Measurements from ENCODE around the gene FUT2. TPM values are rescaled to one million over a fixed set of nuclear protein-coding genes. Genes with fewer than 3 reads are reported as not detected.

Gene FUT2
- polyA plus RNA-seq, 1 donor (not counting 4 experiments of a cell fraction or from before 2014, with no cell fraction given): 2.3 TPM

DNA sequence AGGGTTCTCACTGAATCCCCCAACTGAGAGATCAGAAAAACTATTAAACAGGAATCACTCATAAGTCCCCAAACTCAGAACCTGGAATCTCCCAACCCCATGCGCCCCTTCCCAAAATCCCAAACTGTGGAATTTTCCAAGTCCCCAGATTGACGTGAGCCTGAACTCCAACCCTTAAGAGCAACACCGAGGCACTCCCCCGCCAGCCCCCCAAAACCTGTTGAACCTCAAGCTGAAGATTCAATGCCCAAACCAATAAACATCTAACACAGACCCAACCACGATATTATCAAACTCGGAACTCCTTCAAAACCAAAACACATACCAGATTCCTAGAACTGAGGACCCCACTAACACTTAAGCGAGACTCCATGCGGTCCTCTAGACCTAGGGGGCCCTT is 50.3 kb downstream of the FUT2 start:
- H3K27ac ChIP-seq (ENCODE audit: control insufficient read depth, insufficient read depth, low read length): no peak overlapping the region
- TF ChIP-seq, protein P1, sequence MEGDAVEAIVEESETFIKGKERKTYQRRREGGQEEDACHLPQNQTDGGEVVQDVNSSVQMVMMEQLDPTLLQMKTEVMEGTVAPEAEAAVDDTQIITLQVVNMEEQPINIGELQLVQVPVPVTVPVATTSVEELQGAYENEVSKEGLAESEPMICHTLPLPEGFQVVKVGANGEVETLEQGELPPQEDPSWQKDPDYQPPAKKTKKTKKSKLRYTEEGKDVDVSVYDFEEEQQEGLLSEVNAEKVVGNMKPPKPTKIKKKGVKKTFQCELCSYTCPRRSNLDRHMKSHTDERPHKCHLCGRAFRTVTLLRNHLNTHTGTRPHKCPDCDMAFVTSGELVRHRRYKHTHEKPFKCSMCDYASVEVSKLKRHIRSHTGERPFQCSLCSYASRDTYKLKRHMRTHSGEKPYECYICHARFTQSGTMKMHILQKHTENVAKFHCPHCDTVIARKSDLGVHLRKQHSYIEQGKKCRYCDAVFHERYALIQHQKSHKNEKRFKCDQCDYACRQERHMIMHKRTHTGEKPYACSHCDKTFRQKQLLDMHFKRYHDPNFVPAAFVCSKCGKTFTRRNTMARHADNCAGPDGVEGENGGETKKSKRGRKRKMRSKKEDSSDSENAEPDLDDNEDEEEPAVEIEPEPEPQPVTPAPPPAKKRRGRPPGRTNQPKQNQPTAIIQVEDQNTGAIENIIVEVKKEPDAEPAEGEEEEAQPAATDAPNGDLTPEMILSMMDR (optimal IDR thresholded peaks at IDR 0.05 in 1 of 3, IDR thresholded peaks at IDR 0.05 in 1 of 3, conservative IDR thresholded peaks at IDR 0.05 in 1 of 3; ENCODE audit: extremely low read depth in 1 of 3, insufficient read depth in 2 of 3, low read length in 3 of 3): no peak
- no peak for TF ChIP-seq EZH2 (IDR thresholded peaks at IDR 0.05; ENCODE audit: low read length)
- FAIRE-seq (no peak), DNase-seq (ENCODE audit: low read depth, low spot score) (no peak)
- peaks cover 2% of the 10 kb centered on the region for H3K9me1 ChIP-seq (ENCODE audit: control insufficient read depth, extremely low read depth, insufficient read depth, low read length)
- no peak overlapping the region for H3K4me3 ChIP-seq (ENCODE audit: control insufficient read depth in 2 of 3, extremely low read depth in 1 of 3, insufficient read depth in 2 of 3, low read depth in 1 of 3, low read length in 3 of 3)
- no peak overlapping the region for H2AFZ ChIP-seq (ENCODE audit: control insufficient read depth, low read length)
- peaks cover 13 to 18% of the 10 kb centered on the region in 2 experiments for H3K36me3 ChIP-seq (ENCODE audit: control insufficient read depth in 2 of 2, extremely low read depth in 1 of 2, insufficient read depth in 2 of 2, low read length in 2 of 2)
- no peaks in the 10 kb centered on the region for H4K20me1 ChIP-seq (ENCODE audit: control insufficient read depth, extremely low read depth, insufficient read depth, low read length)
- dilution Hi-C loops (cut with MboI; ENCODE audit: extremely low pct_ligation_motif_present, low sequenced_read_pairs): no loop called here
- no peak overlapping the region for H3K4me2 ChIP-seq (ENCODE audit: control insufficient read depth, extremely low read depth, insufficient read depth, low read depth, low read length)
- peaks cover 17% of the 10 kb centered on the region for H3K79me2 ChIP-seq (ENCODE audit: control insufficient read depth, insufficient read depth, low read length)
- no peaks in the 10 kb centered on the region for H3K9me3 ChIP-seq (ENCODE audit: control insufficient read depth, low read depth, low read length)
- peaks cover 4% of the 10 kb centered on the region for H3K4me1 ChIP-seq (ENCODE audit: control insufficient read depth, extremely low read depth, insufficient read depth, low read length)
- H3K27me3 ChIP-seq (ENCODE audit: control insufficient read depth, extremely low read depth, insufficient read depth, low read length): no peaks in the 10 kb centered on the region
- H3K9ac ChIP-seq (ENCODE audit: control insufficient read depth, extremely low read depth, insufficient read depth, low read length): no peak overlapping the region

DNA sequence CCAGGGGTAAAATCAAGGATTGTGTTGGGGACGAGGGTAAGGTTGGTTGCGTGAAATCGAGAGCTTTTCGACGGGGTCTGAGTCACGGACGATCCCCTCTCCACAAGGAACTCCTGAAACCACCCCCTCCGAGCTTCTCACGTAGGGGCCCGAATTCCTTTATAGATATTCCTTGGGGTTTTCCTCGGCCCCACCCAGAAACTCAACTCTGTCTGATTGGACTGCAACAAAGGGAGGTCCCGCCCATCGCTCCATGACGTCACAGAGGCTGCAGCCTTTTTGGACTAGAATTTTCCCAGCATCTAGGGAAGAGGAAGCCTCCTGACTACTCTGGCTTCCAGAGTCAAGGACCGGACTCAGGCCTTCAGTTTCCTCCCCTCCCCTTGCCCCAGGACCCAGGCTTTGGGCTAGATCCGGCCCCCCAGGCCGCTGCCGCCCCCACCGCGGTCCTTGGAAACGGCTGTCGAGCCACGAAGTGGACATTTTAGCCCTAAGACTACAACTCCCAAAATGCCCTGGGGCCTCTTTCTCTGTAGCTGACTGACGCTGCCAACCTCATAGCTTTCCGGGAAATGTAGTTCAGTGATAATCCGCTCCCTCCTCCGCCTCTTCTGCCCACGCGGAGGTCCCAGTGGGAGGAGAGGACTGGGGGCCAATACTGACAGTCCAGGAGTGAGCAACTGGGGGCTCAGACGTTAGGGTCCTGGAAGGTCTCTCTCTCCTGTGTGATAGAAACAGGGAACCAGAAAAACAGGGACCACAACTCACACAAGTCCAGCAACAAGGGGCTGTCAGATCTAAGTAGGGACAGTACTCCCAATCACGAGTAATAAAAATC is 51.2 kb downstream of the FUT2 start, which contains the start of gene IZUMO1:
Gene IZUMO1 (minus strand): TSS at position 172 of the 838 bp plus-strand sequence. CDS start 1,050 bp downstream, outside the sequence.
- Histone ChIP-seq H3K4me1 (ENCODE audit: control insufficient read depth, extremely low read depth, insufficient read depth, low read length) (no peaks in the 10 kb centered on the region), H3K9ac (ENCODE audit: control insufficient read depth, extremely low read depth, insufficient read depth, low read length) (no peak within 1 kb of the TSS), H3K27ac (ENCODE audit: control insufficient read depth, insufficient read depth, low read length) (no peak within 1 kb of the TSS), H3K9me3 (ENCODE audit: control insufficient read depth, low read depth, low read length) (no peaks in the 10 kb centered on the region), H3K4me2 (ENCODE audit: control insufficient read depth, extremely low read depth, insufficient read depth, low read depth, low read length) (no peak within 1 kb of the TSS), H3K9me1 (ENCODE audit: control insufficient read depth, extremely low read depth, insufficient read depth, low read length) (peaks cover 4% of the 10 kb centered on the region), H3K36me3 (ENCODE audit: control insufficient read depth in 2 of 2, extremely low read depth in 1 of 2, insufficient read depth in 2 of 2, low read length in 2 of 2) (peaks cover 13 to 19% of the 10 kb centered on the region in 2 experiments), H3K4me3 (ENCODE audit: control insufficient read depth in 2 of 3, extremely low read depth in 1 of 3, insufficient read depth in 2 of 3, low read depth in 1 of 3, low read length in 3 of 3) (no peak within 1 kb of the TSS), H3K27me3 (ENCODE audit: control insufficient read depth, extremely low read depth, insufficient read depth, low read length) (no peaks in the 10 kb centered on the region), H3K79me2 (ENCODE audit: control insufficient read depth, insufficient read depth, low read length) (peaks cover 21% of the 10 kb centered on the region), H4K20me1 (ENCODE audit: control insufficient read depth, extremely low read depth, insufficient read depth, low read length) (no peaks in the 10 kb centered on the region), H2AFZ (ENCODE audit: control insufficient read depth, low read length) (no peak within 1 kb of the TSS)
- FAIRE-seq (no peak), DNase-seq (ENCODE audit: low read depth, low spot score) (no peak)
- dilution Hi-C loops (cut with MboI; ENCODE audit: extremely low pct_ligation_motif_present, low sequenced_read_pairs): no loop called here
- TF ChIP-seq EZH2 (IDR thresholded peaks at IDR 0.05; ENCODE audit: low read length): no peak
- TF ChIP-seq, protein P1 (optimal IDR thresholded peaks at IDR 0.05 in 1 of 3, IDR thresholded peaks at IDR 0.05 in 1 of 3, conservative IDR thresholded peaks at IDR 0.05 in 1 of 3; ENCODE audit: extremely low read depth in 1 of 3, insufficient read depth in 2 of 3, low read length in 3 of 3): no peak

Data from keratinocyte (primary cell).